ENCODE measurements around the gene ZNF232. TPM values are rescaled to one million over a fixed set of nuclear protein-coding genes. Genes with fewer than 3 reads are reported as not detected.
"Not testable (repeated sequence)": the region's sequence is repeated elsewhere in the genome, so short reads cannot be mapped to it uniquely, and the experiment has no call there.

The ZNF232 gene
- total and polyA plus RNA-seq, 5 donors = 3.1 to 7.4 (median 4.8) TPM

DNA sequence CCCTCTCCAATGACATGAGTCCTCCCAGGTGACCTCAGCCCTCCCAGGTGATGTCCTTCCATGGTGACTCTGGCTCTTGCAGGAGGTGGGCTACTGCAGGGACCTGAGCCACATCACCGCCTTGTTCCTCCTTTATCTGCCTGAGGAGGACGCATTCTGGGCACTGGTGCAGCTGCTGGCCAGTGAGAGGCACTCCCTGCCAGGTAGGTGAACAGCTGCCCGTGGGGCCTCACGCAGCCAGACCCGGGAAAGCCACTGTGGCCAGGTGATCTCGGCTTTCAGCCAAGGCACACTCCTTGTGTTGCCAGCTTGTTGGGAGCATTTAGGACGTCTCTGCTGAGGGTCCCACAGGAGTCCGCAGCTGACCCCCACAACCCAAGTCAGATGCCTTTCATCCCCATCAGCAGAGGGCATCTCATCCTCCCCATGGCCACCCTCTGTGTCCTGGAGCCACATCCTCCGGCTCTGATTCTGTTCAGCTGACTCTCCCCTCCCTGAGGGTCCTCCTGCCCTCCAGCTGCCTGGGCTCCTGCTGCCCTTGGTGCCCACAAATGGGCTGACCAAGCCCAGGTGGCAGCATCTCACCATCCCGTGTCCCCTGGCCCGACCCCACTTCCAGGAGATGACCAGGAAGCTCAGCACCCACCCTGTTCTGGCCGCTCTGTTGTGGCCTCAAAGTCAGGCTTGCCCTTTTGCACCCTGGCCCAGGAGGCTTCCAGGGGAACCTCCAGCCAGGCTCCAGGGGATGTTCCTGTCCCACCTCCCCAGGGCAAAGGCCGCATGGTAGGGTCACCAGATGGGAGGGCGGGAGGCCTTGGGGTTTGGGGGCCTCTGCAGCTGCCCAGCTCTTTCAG is 24.3 kb upstream of the ZNF232 start:
- H3K4me3 ChIP-seq (ENCODE audit: low read length) = no peak overlapping the region
- H3K27me3 ChIP-seq (ENCODE audit: control insufficient read depth, insufficient read depth) = no peaks in the 10 kb centered on the region
- no peaks in the 10 kb centered on the region for H3K9me3 ChIP-seq (ENCODE audit: control insufficient read depth, low read length)
- H3K27ac ChIP-seq (ENCODE audit: low read length) = no peak overlapping the region
- no peak for DNase-seq
- no peak for ATAC-seq
- intact Hi-C loops (cut with DNase I) = no loop called here
- WGBS = 84% methylated on average over 14 of the region's 14 CpGs
- H3K4me1 ChIP-seq (ENCODE audit: control insufficient read depth, insufficient read depth, low read length) = no peaks in the 10 kb centered on the region

GRCh38 chr17:5135131-5135712 is 23.5 kb upstream of the ZNF232 start:
- H3K27me3 ChIP-seq (ENCODE audit: control insufficient read depth, insufficient read depth); H3K4me1 ChIP-seq (ENCODE audit: control insufficient read depth, insufficient read depth, low read length); H3K9me3 ChIP-seq (ENCODE audit: control insufficient read depth, low read length); H3K27ac ChIP-seq (ENCODE audit: low read length); H3K4me3 ChIP-seq (ENCODE audit: low read length); DNase-seq; intact Hi-C loops (cut with DNase I); ATAC-seq: not testable (repeated sequence)
- 73% methylated on average over 8 of the region's 8 CpGs for whole genome bisulfite sequencing

GRCh38 chr17:5134571-5134970 is 22.9 kb upstream of the ZNF232 start:
- DNase-seq; H3K4me1 ChIP-seq (ENCODE audit: control insufficient read depth, insufficient read depth, low read length); H3K9me3 ChIP-seq (ENCODE audit: control insufficient read depth, low read length); H3K4me3 ChIP-seq (ENCODE audit: low read length); H3K27ac ChIP-seq (ENCODE audit: low read length); ATAC-seq; intact Hi-C loops (cut with DNase I); H3K27me3 ChIP-seq (ENCODE audit: control insufficient read depth, insufficient read depth): not testable (repeated sequence)
- WGBS = 86% methylated on average over 11 of the region's 11 CpGs

DNA sequence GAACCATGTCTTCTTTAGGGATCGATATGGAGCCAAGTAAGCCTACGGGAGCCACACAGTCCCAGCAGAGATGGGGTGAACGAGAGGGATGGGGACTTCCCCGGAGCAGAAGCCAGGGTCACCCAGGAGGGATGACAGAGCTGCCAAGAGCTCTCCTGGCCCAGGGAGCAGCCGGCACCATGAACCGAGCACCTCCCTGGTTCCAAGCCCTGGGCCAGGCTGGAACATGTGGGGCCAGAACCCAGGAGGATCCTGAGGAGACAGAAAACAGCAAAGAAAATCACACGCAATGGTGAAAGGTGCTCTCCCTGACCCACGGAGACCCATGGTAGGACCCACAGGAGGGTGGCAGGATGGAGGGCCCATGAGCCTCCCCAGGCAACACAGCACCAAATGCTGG is 22.3 kb upstream of the ZNF232 start:
- ATAC-seq; DNase-seq; H3K4me1 ChIP-seq (ENCODE audit: control insufficient read depth, insufficient read depth, low read length); H3K4me3 ChIP-seq (ENCODE audit: low read length); H3K27ac ChIP-seq (ENCODE audit: low read length); H3K9me3 ChIP-seq (ENCODE audit: control insufficient read depth, low read length); H3K27me3 ChIP-seq (ENCODE audit: control insufficient read depth, insufficient read depth); intact Hi-C loops (cut with DNase I): not testable (repeated sequence)
- 78% methylated on average over 8 of the region's 8 CpGs for WGBS

DNA sequence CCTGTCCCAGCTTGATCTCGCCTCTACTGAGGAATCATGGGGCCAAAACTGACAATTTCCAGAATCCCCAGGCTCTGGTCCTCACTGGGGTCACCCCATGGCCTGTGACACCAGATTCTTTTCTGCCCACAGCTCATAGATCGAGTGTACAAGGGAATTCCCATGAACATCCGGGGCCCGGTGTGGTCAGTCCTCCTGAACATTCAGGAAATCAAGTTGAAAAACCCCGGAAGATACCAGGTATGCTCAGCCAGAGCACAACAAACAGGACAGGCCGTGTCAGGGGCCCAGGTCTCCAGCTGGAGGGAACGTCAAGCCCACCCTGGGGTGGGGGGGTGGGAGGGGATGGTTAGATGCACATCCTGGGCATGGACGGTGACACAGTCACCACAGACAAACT is 21.6 kb upstream of the ZNF232 start:
- Histone ChIP-seq H3K27me3 (ENCODE audit: control insufficient read depth, insufficient read depth) (no peaks in the 10 kb centered on the region), H3K27ac (ENCODE audit: low read length) (no peak overlapping the region), H3K9me3 (ENCODE audit: control insufficient read depth, low read length) (no peaks in the 10 kb centered on the region), H3K4me1 (ENCODE audit: control insufficient read depth, insufficient read depth, low read length) (no peaks in the 10 kb centered on the region), H3K4me3 (ENCODE audit: low read length) (no peak overlapping the region)
- DNase-seq (no peak), ATAC-seq (no peak)
- intact Hi-C loops (cut with DNase I) = no loop called here
- WGBS = 63% methylated on average over 8 of the region's 8 CpGs

DNA sequence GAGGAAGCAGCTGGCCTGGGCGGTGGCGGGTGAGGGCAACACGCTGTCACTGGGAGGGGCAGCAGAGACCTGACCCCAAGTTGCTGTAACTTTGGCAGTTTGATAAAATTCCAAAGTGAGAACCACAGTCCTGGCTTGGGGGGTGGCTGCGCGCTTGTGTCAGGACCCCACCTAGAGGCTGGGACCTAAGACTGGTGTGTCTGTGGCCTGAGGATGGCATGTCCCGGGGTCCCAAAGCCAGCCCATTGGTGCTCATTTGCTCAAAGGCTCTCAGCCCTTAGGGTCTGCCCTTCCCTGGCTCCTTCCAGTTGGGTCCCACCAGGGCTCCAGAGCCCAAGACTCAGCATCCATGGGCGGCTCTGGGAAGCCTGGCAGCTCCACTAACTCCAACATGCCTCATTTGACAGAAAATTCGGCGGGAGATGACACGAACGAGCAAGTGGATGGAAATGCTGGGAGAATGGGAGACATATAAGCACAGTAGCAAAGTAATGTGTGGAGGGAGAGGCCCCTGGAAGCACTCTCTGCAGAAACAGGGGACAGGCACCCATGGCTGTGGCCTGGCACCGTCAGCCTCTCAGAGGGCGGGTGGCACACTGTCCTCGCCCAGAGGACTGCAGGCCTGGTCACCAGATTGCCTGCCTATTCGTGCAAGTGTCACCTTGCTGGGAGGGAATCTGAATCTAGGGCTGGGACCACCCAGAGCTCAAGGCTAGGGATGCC is 21.0 kb upstream of the ZNF232 start:
- ATAC-seq; H3K4me3 ChIP-seq (ENCODE audit: low read length); DNase-seq; H3K9me3 ChIP-seq (ENCODE audit: control insufficient read depth, low read length); intact Hi-C loops (cut with DNase I); H3K4me1 ChIP-seq (ENCODE audit: control insufficient read depth, insufficient read depth, low read length); H3K27ac ChIP-seq (ENCODE audit: low read length); H3K27me3 ChIP-seq (ENCODE audit: control insufficient read depth, insufficient read depth): not testable (repeated sequence)
- 88% methylated on average over 15 of the region's 15 CpGs for WGBS

- DNase-seq; H3K9me3 ChIP-seq (ENCODE audit: control insufficient read depth, low read length); H3K27ac ChIP-seq (ENCODE audit: low read length); H3K4me1 ChIP-seq (ENCODE audit: control insufficient read depth, insufficient read depth, low read length); ATAC-seq; H3K27me3 ChIP-seq (ENCODE audit: control insufficient read depth, insufficient read depth); intact Hi-C loops (cut with DNase I); H3K4me3 ChIP-seq (ENCODE audit: low read length): not testable (repeated sequence)
- WGBS = 78% methylated on average over 16 of the region's 16 CpGs
Measured at GRCh38 chr17:5131799-5132502, 20.3 kb upstream of the ZNF232 start.

GRCh38 chr17:5131146-5131715 is 19.6 kb upstream of the ZNF232 start:
- Histone ChIP-seq H3K27ac (ENCODE audit: low read length) (no peak overlapping the region), H3K27me3 (ENCODE audit: control insufficient read depth, insufficient read depth) (no peaks in the 10 kb centered on the region), H3K9me3 (ENCODE audit: control insufficient read depth, low read length) (no peaks in the 10 kb centered on the region), H3K4me3 (ENCODE audit: low read length) (no peak overlapping the region), H3K4me1 (ENCODE audit: control insufficient read depth, insufficient read depth, low read length) (no peaks in the 10 kb centered on the region)
- 92% methylated on average over 7 of the region's 7 CpGs for WGBS
- intact Hi-C loops (cut with DNase I) = no loop called here
- ATAC-seq (no peak), DNase-seq (no peak)

GRCh38 chr17:5130687-5131086 is 19.0 kb upstream of the ZNF232 start:
- H3K9me3 ChIP-seq (ENCODE audit: control insufficient read depth, low read length); ATAC-seq; H3K4me1 ChIP-seq (ENCODE audit: control insufficient read depth, insufficient read depth, low read length); H3K4me3 ChIP-seq (ENCODE audit: low read length); intact Hi-C loops (cut with DNase I); DNase-seq; H3K27ac ChIP-seq (ENCODE audit: low read length); H3K27me3 ChIP-seq (ENCODE audit: control insufficient read depth, insufficient read depth): not testable (repeated sequence)
- WGBS = 89% methylated on average over 5 of the region's 5 CpGs

- H3K4me3 ChIP-seq (ENCODE audit: low read length); H3K27me3 ChIP-seq (ENCODE audit: control insufficient read depth, insufficient read depth); H3K9me3 ChIP-seq (ENCODE audit: control insufficient read depth, low read length); intact Hi-C loops (cut with DNase I); H3K4me1 ChIP-seq (ENCODE audit: control insufficient read depth, insufficient read depth, low read length); ATAC-seq; H3K27ac ChIP-seq (ENCODE audit: low read length); DNase-seq: not testable (repeated sequence)
- WGBS = 88% methylated on average over 10 of the region's 10 CpGs
Measured at GRCh38 chr17:5130261-5130660, 18.6 kb upstream of the ZNF232 start.
